Liver (tissue), 9 donors: Measurements from ENCODE around the gene ARHGEF4. TPM values are rescaled to one million over a fixed set of nuclear protein-coding genes. Genes with fewer than 3 reads are reported as not detected.

Experiments
- DNase-seq: peaks from one replicate; pipeline ENCODE4 v3.0.0-alpha.2; 2017; ENCODE audit warnings: low spot score
- H3K27ac ChIP-seq, 2 donors: one replicate each; pipeline ENCODE4 v1.7.0; 2013; ENCODE audit warnings: inconsistent platforms in 2 of 2, low read length in 2 of 2, control low read depth in 1 of 2, low read depth in 1 of 2, mild to moderate bottlenecking in 1 of 2
- H3K27me3 ChIP-seq, 4 donors: one replicate each; pipeline versions ENCODE4 v1.6.1 to v1.7.0; 2013; ENCODE audit warnings: low read length in 3 of 4, inconsistent platforms in 1 of 4, mild to moderate bottlenecking in 1 of 4, moderate library complexity in 1 of 4; ENCODE audit not compliant: control insufficient read depth in 4 of 4, insufficient read depth in 4 of 4
- H3K36me3 ChIP-seq, 4 donors: one replicate each; pipeline versions ENCODE4 v1.6.1 to v1.7.0; 2013; ENCODE audit warnings: low read length in 3 of 4, mild to moderate bottlenecking in 3 of 4, low read depth in 1 of 4, moderate library complexity in 1 of 4; ENCODE audit not compliant: control insufficient read depth in 4 of 4, insufficient read depth in 3 of 4
- H3K4me1 ChIP-seq, 4 donors: one replicate each; pipeline versions ENCODE4 v1.6.1 to v1.7.0; 2013; ENCODE audit warnings: low read length in 3 of 4, mild to moderate bottlenecking in 3 of 4, moderate library complexity in 1 of 4; ENCODE audit not compliant: control insufficient read depth in 4 of 4, insufficient read depth in 4 of 4
- H3K4me3 ChIP-seq, 3 donors: one replicate each; pipeline versions ENCODE4 v1.6.1 to v1.7.0; 2013; ENCODE audit warnings: low read length in 3 of 3, control low read depth in 1 of 3, low read depth in 1 of 3, mild to moderate bottlenecking in 1 of 3
- H3K9ac ChIP-seq, 2 donors: one replicate each; pipeline ENCODE4 v1.7.0; 2013; ENCODE audit warnings: low read length in 2 of 2, mild to moderate bottlenecking in 2 of 2, moderate library complexity in 2 of 2, control low read depth in 1 of 2, low read depth in 1 of 2
- H3K9me3 ChIP-seq, 4 donors: one replicate each; pipeline versions ENCODE4 v1.6.1 to v1.7.0; 2013; ENCODE audit warnings: low read length in 3 of 4; ENCODE audit not compliant: control insufficient read depth in 4 of 4
- ATF3 ChIP-seq: IDR thresholded peaks from 2 replicates; pipeline ENCODE4 v1.6.1; 2016; ENCODE audit warnings: antibody characterized with exemption
- EGR1 ChIP-seq, 2 donors: IDR thresholded peaks; 2 replicates each; pipeline ENCODE4 v1.6.1; 2016 to 2018; ENCODE audit warnings: antibody characterized with exemption in 2 of 2, low read depth in 2 of 2
- FOXA1 ChIP-seq: IDR thresholded peaks from 2 replicates; pipeline ENCODE4 v1.6.1; 2016; ENCODE audit warnings: antibody characterized with exemption
- FOXA2 ChIP-seq: IDR thresholded peaks from 2 replicates; pipeline ENCODE4 v1.6.1; 2016; ENCODE audit warnings: antibody characterized with exemption
- GABPA ChIP-seq, 2 donors: IDR thresholded peaks in 1 of 2; conservative IDR thresholded peaks in 1 of 2; 2 replicates each; pipeline ENCODE4 v1.6.1; 2016; ENCODE audit warnings: antibody characterized with exemption in 2 of 2, mild to moderate bottlenecking in 1 of 2, moderate library complexity in 1 of 2
- HNF4A ChIP-seq, 2 donors: conservative IDR thresholded peaks; 2 replicates each; pipeline ENCODE4 v1.6.1; 2016; ENCODE audit warnings: antibody characterized with exemption in 2 of 2, mild to moderate bottlenecking in 2 of 2
- HNF4G ChIP-seq: IDR thresholded peaks from 2 replicates; pipeline ENCODE4 v1.6.1; 2016; ENCODE audit warnings: antibody characterized with exemption
- JUND ChIP-seq, 2 donors: IDR thresholded peaks; 2 replicates each; pipeline ENCODE4 v1.6.1; 2016; ENCODE audit warnings: antibody characterized with exemption in 2 of 2
- NR2F2 ChIP-seq: IDR thresholded peaks from 2 replicates; pipeline ENCODE4 v1.6.1; 2016; ENCODE audit warnings: antibody characterized with exemption
- RAD21 ChIP-seq, 2 donors: IDR thresholded peaks; 2 replicates each; pipeline ENCODE4 v1.6.1; 2016; ENCODE audit warnings: antibody characterized with exemption in 2 of 2, mild to moderate bottlenecking in 2 of 2
- RXRA ChIP-seq, 2 donors: IDR thresholded peaks; 2 replicates each; pipeline ENCODE4 v1.6.1; 2017 to 2018; ENCODE audit warnings: antibody characterized with exemption in 2 of 2, mild to moderate bottlenecking in 1 of 2
- SP1 ChIP-seq: IDR thresholded peaks from 2 replicates; pipeline ENCODE4 v1.6.1; 2018; ENCODE audit warnings: antibody characterized with exemption, mild to moderate bottlenecking
- TAF1 ChIP-seq: conservative IDR thresholded peaks from 2 replicates; pipeline ENCODE4 v1.6.1; 2016; ENCODE audit warnings: antibody characterized with exemption, mild to moderate bottlenecking
- YY1 ChIP-seq: IDR thresholded peaks from 2 replicates; pipeline ENCODE4 v1.6.1; 2016; ENCODE audit warnings: antibody characterized with exemption, mild to moderate bottlenecking
- WGBS: extraction: QIAGEN DNeasy Blood & Tissue Kit; methylation state at CpG from one replicate; pipeline ENCODE4 v1.1.7; 2013; 5-methylcytosine and 5-hydroxymethylcytosine counted together
- polyA plus RNA-seq, 2 donors: library from polyadenylated mRNA; stranded (reverse) in 1 of 2; unstranded in 1 of 2; fragments of 200-250 nt in 1 of 2; fragments of >200 nt in 1 of 2; fragmentation: Nextera tagmentation in 1 of 2; extraction: Ambion mirVana in 1 of 2; gene quantifications; one replicate each; pipeline versions ENCODE4 v1.2.1 to v1.2.3, GENCODE V29; 2013 to 2015
- total RNA-seq, 2 donors: library from RNA; depleted of rRNA; stranded (reverse); fragments of >200 nt; gene quantifications; one replicate each; pipeline ENCODE4 v1.2.3, GENCODE V29; 2014
- TF ChIP-seq, protein P1 (sequence below): IDR thresholded peaks from 2 replicates; pipeline ENCODE4 v1.6.1; 2016; ENCODE audit warnings: antibody characterized with exemption
- TF ChIP-seq, protein P2 (sequence below): IDR thresholded peaks from 2 replicates; pipeline ENCODE4 v1.6.1; 2016; ENCODE audit warnings: antibody characterized with exemption, mild to moderate bottlenecking
- TF ChIP-seq, protein P3 (sequence below): IDR thresholded peaks from 2 replicates; pipeline ENCODE4 v1.6.1; 2016; ENCODE audit warnings: antibody characterized with exemption
- donor health status: healthy.
- donor health status: healthy.
- donor health status: healthy.
- donor health status: healthy.
- donor health status: healthy.

The ARHGEF4 gene
- total and polyA plus RNA-seq, 4 donors, result 0.08 TPM; not detected in 2

GRCh38 chr2:131011486-131011885 lies 174.8 kb downstream of the ARHGEF4 start:
- no peak for TF ChIP-seq HNF4A (conservative IDR thresholded peaks at IDR 0.05)
- TF ChIP-seq HNF4G, result no peak
- no peak for TF ChIP-seq FOXA1
- no peak for TF ChIP-seq TAF1
- TF ChIP-seq YY1, result no peak
- TF ChIP-seq, protein P1, sequence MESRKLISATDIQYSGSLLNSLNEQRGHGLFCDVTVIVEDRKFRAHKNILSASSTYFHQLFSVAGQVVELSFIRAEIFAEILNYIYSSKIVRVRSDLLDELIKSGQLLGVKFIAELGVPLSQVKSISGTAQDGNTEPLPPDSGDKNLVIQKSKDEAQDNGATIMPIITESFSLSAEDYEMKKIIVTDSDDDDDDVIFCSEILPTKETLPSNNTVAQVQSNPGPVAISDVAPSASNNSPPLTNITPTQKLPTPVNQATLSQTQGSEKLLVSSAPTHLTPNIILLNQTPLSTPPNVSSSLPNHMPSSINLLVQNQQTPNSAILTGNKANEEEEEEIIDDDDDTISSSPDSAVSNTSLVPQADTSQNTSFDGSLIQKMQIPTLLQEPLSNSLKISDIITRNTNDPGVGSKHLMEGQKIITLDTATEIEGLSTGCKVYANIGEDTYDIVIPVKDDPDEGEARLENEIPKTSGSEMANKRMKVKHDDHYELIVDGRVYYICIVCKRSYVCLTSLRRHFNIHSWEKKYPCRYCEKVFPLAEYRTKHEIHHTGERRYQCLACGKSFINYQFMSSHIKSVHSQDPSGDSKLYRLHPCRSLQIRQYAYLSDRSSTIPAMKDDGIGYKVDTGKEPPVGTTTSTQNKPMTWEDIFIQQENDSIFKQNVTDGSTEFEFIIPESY, result no peak
- TF ChIP-seq, protein P2, sequence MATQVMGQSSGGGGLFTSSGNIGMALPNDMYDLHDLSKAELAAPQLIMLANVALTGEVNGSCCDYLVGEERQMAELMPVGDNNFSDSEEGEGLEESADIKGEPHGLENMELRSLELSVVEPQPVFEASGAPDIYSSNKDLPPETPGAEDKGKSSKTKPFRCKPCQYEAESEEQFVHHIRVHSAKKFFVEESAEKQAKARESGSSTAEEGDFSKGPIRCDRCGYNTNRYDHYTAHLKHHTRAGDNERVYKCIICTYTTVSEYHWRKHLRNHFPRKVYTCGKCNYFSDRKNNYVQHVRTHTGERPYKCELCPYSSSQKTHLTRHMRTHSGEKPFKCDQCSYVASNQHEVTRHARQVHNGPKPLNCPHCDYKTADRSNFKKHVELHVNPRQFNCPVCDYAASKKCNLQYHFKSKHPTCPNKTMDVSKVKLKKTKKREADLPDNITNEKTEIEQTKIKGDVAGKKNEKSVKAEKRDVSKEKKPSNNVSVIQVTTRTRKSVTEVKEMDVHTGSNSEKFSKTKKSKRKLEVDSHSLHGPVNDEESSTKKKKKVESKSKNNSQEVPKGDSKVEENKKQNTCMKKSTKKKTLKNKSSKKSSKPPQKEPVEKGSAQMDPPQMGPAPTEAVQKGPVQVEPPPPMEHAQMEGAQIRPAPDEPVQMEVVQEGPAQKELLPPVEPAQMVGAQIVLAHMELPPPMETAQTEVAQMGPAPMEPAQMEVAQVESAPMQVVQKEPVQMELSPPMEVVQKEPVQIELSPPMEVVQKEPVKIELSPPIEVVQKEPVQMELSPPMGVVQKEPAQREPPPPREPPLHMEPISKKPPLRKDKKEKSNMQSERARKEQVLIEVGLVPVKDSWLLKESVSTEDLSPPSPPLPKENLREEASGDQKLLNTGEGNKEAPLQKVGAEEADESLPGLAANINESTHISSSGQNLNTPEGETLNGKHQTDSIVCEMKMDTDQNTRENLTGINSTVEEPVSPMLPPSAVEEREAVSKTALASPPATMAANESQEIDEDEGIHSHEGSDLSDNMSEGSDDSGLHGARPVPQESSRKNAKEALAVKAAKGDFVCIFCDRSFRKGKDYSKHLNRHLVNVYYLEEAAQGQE, result no peak
- no peak for TF ChIP-seq SP1
- TF ChIP-seq NR2F2, result no peak
- no peak for TF ChIP-seq RXRA (IDR thresholded peaks at IDR 0.05)
- TF ChIP-seq FOXA2, result no peak
- no peak for TF ChIP-seq GABPA (IDR thresholded peaks at IDR 0.05 in 1 of 2, conservative IDR thresholded peaks at IDR 0.05 in 1 of 2)
- no peak for TF ChIP-seq RAD21 (IDR thresholded peaks at IDR 0.05)
- no peak for TF ChIP-seq EGR1 (IDR thresholded peaks at IDR 0.05; ENCODE audit: low read depth in 2 of 2)
- Histone ChIP-seq H3K36me3 (no peaks in the 10 kb centered on the region), H3K4me1 (no peaks in the 10 kb centered on the region), H3K27me3 (peaks cover 0 to 13% (median 0%) of the 10 kb centered on the region in 4 donors), H3K4me3 (no peak overlapping the region), H3K9me3 (no peaks in the 10 kb centered on the region), H3K27ac (no peak overlapping the region), H3K9ac (no peak overlapping the region)
- 63% methylated on average over 7 of the region's 7 CpGs for WGBS
- DNase-seq, result no peak

GRCh38 chr2:131014141-131014540 lies 177.4 kb downstream of the ARHGEF4 start:
- Histone ChIP-seq H3K27me3 (peaks cover 0 to 8% (median 0%) of the 10 kb centered on the region in 4 donors), H3K36me3 (no peaks in the 10 kb centered on the region), H3K27ac (no peak overlapping the region), H3K4me1 (no peaks in the 10 kb centered on the region), H3K9me3 (no peaks in the 10 kb centered on the region), H3K9ac (no peak overlapping the region), H3K4me3 (no peak overlapping the region)
- TF ChIP-seq, protein P3, sequence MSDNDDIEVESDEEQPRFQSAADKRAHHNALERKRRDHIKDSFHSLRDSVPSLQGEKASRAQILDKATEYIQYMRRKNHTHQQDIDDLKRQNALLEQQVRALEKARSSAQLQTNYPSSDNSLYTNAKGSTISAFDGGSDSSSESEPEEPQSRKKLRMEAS, result no peak
- TF ChIP-seq, protein P1, result no peak
- TF ChIP-seq ATF3, result no peak
- no peak for TF ChIP-seq JUND (IDR thresholded peaks at IDR 0.05)
- no peak for TF ChIP-seq FOXA1
- DNase-seq, result no peak
